GM04503 (cell line): ENCODE data around the gene DOCK8.
A peak's percentile ranks its signal among the peaks of the same experiment; 100 is the strongest.

Experiments used
- DNase-seq: peaks from one replicate; pipeline ENCODE4 v3.0.0-alpha.2; 2012; ENCODE audit warnings: low read depth

Gene DOCK8

GRCh38 chr9:503881-504852 lies 289.5 kb downstream of the DOCK8 start, which contains the start of gene KANK1:
Gene KANK1, plus strand, starts transcription at chr9:504695.
- DNase-seq, result peak; percentile 0

GRCh38 chr9:504921-505740 lies 290.5 kb downstream of the DOCK8 start:
- DNase-seq, result no peak

GRCh38 chr9:505741-506059 lies 291.0 kb downstream of the DOCK8 start:
- DNase-seq, result no peak

- DNase-seq, result no peak
Measured at GRCh38 chr9:506281-506680, 291.6 kb downstream of the DOCK8 start.

GRCh38 chr9:511861-512260 lies 297.2 kb downstream of the DOCK8 start:
- DNase-seq, result no peak

- no peak for DNase-seq
Measured at GRCh38 chr9:512555-513272, 298.0 kb downstream of the DOCK8 start.
